Mesenchymal stem cell (in vitro differentiated cells and primary cell): ENCODE measurements around the gene ASF1B.

Experiments used
- DNase-seq: peaks from one replicate; pipeline ENCODE4 v3.0.0-alpha.2; 2013
- H2AFZ ChIP-seq: one replicate; pipeline ENCODE4 v1.6.1; 2013; ENCODE audit warnings: low read depth, mild to moderate bottlenecking, control low read depth, inconsistent platforms, low read length, moderate library complexity
- H2AK5ac ChIP-seq: 2 replicates; pipeline ENCODE4 v1.6.1; 2013; ENCODE audit warnings: low read length, moderate library complexity, mild to moderate bottlenecking, inconsistent platforms; ENCODE audit not compliant: severe bottlenecking
- H2BK120ac ChIP-seq: one replicate; pipeline ENCODE4 v1.6.1; 2013; ENCODE audit warnings: low read depth, mild to moderate bottlenecking, inconsistent platforms, low read length, moderate library complexity
- H2BK12ac ChIP-seq, 2 experiments: one replicate each; pipeline ENCODE4 v1.6.1; 2013; ENCODE audit warnings: inconsistent platforms in 2 of 2, low read length in 2 of 2, mild to moderate bottlenecking in 2 of 2, moderate library complexity in 2 of 2, control low read depth in 1 of 2
- H2BK15ac ChIP-seq: one replicate; pipeline ENCODE4 v1.6.1; 2013; ENCODE audit warnings: mild to moderate bottlenecking, low read depth, inconsistent platforms; ENCODE audit not compliant: poor library complexity, severe bottlenecking
- H2BK5ac ChIP-seq: 2 replicates; pipeline ENCODE4 v1.6.1; 2013; ENCODE audit warnings: low read depth, mild to moderate bottlenecking, low read length, control low read depth, inconsistent platforms; ENCODE audit not compliant: poor library complexity, severe bottlenecking
- H3K14ac ChIP-seq, 2 experiments: one replicate each; pipeline ENCODE4 v1.6.1; 2013; ENCODE audit warnings: inconsistent platforms in 2 of 2, low read length in 2 of 2, control low read depth in 1 of 2, mild to moderate bottlenecking in 1 of 2, moderate library complexity in 1 of 2
- H3K18ac ChIP-seq, 2 experiments: one replicate each; pipeline ENCODE4 v1.6.1; 2013; ENCODE audit warnings: inconsistent platforms in 2 of 2, low read length in 2 of 2, control low read depth in 1 of 2, low read depth in 1 of 2, mild to moderate bottlenecking in 1 of 2
- H3K23ac ChIP-seq, 2 experiments: one replicate each; pipeline ENCODE4 v1.6.1; 2013; ENCODE audit warnings: inconsistent platforms in 2 of 2, low read length in 2 of 2, mild to moderate bottlenecking in 2 of 2, moderate library complexity in 2 of 2, control low read depth in 1 of 2
- H3K27ac ChIP-seq: 2 replicates; pipeline ENCODE4 v1.5.1; 2013; ENCODE audit warnings: mild to moderate bottlenecking, moderate library complexity, low read length, control low read depth, inconsistent platforms; ENCODE audit not compliant: poor library complexity, severe bottlenecking
- H3K27me3 ChIP-seq, 2 experiments: 2 replicates each; pipeline versions ENCODE4 v1.6.1 to v1.7.0; 2013; ENCODE audit warnings: low read length in 2 of 2, mild to moderate bottlenecking in 2 of 2, moderate library complexity in 2 of 2, control low read depth in 1 of 2, inconsistent platforms in 1 of 2; ENCODE audit not compliant: control insufficient read depth in 1 of 2, insufficient read depth in 1 of 2
- H3K36me3 ChIP-seq, 2 experiments: 2 replicates each; pipeline versions ENCODE4 v1.6.1 to v1.7.0; 2013; ENCODE audit warnings: low read length in 2 of 2, control low read depth in 1 of 2, inconsistent platforms in 1 of 2, low read depth in 1 of 2, mild to moderate bottlenecking in 1 of 2; ENCODE audit not compliant: insufficient read depth in 2 of 2, control insufficient read depth in 1 of 2
- H3K4ac ChIP-seq, 2 experiments: one replicate each; pipeline ENCODE4 v1.6.1; 2013; ENCODE audit warnings: inconsistent platforms in 2 of 2, low read length in 2 of 2, mild to moderate bottlenecking in 2 of 2, moderate library complexity in 2 of 2, control low read depth in 1 of 2, low read depth in 1 of 2
- H3K4me1 ChIP-seq: 2 replicates; pipeline ENCODE4 v1.6.1; 2013; ENCODE audit warnings: low read depth, low read length, control low read depth; ENCODE audit not compliant: control insufficient read depth, insufficient read depth
- H3K4me2 ChIP-seq: 2 replicates; pipeline ENCODE4 v1.6.1; 2013; ENCODE audit warnings: low read length, mild to moderate bottlenecking, inconsistent platforms; ENCODE audit not compliant: poor library complexity, severe bottlenecking
- H3K4me3 ChIP-seq, 2 experiments: 2 replicates each; pipeline versions ENCODE4 v1.5.1 to v1.7.0; 2013; ENCODE audit warnings: low read length in 2 of 2, mild to moderate bottlenecking in 2 of 2, control low read depth in 1 of 2, low read depth in 1 of 2; ENCODE audit not compliant: insufficient read depth in 1 of 2
- H3K79me1 ChIP-seq: replicated peaks from 2 replicates; pipeline ENCODE4 v1.6.1; 2013; ENCODE audit warnings: mild to moderate bottlenecking, control low read depth, low read length, inconsistent platforms; ENCODE audit not compliant: poor library complexity, severe bottlenecking
- H3K9ac ChIP-seq: 2 replicates; pipeline ENCODE4 v1.7.0; 2013; ENCODE audit warnings: mild to moderate bottlenecking, low read length, moderate library complexity
- H3K9me3 ChIP-seq: 2 replicates; pipeline ENCODE4 v1.7.0; 2013; ENCODE audit warnings: mild to moderate bottlenecking, low read length; ENCODE audit not compliant: control insufficient read depth
- H4K8ac ChIP-seq: one replicate; pipeline ENCODE4 v1.6.1; 2013; ENCODE audit warnings: inconsistent platforms, mild to moderate bottlenecking, low read length, moderate library complexity
- H4K91ac ChIP-seq: one replicate; pipeline ENCODE4 v1.6.1; 2013; ENCODE audit warnings: mild to moderate bottlenecking, low read length, inconsistent platforms
- WGBS: methylation state at CpG from one replicate; pipeline ENCODE4 v1.1.7; 2013; ENCODE audit warnings: mixed read lengths; 5-methylcytosine and 5-hydroxymethylcytosine counted together

ASF1B gene

DNA sequence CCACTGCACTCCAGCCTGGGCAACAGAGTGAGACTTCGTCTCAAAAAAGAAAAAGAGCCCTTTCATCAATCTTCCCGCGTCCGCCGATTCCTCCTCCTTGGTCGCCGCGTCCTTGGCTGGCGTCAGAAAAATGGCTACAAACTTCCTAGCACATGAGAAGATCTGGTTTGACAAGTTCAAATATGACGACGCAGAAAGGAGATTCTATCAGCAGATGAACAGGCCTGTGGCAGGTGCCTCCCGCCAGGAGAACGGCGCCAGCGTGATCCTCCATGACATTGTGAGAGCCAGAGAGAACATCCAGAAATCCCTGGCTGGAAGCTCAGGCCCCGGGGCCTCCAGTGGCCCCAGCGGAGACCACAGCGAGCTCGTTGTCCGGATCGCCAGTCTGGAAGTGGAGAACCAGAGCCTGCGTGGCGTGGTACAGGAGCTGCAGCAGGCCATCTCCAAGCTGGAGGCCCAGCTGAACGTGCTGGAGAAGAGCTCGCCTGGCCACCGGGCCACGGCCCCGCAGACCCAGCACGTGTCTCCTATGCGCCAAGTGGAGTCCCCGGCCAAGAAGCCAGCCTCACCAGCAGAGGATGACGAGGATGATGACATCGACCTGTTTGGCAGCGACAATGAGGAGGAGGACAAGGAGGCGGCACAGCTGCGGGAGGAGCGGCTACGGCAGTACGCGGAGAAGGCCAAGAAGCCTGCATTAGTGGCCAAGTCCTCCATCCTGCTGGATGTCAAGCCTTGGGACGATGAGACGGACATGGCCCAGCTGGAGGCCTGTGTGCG is 65.9 kb downstream of the ASF1B start:
- Histone ChIP-seq H2BK5ac (no peak overlapping the region), H3K4me1 (peaks cover 29% of the 10 kb centered on the region), H3K27me3 (peaks cover 3 to 6% of the 10 kb centered on the region in 2 experiments), H2AK5ac (no peak overlapping the region), H3K14ac (no peak overlapping the region), H2BK120ac (no peak overlapping the region), H3K4me3 (no peak overlapping the region), H2BK15ac (no peak overlapping the region), H3K18ac (no peak overlapping the region), H2BK12ac (no peak overlapping the region), H4K91ac (peak overlapping the region; percentile 45), H3K27ac (no peak overlapping the region), H3K9ac (no peak overlapping the region), H3K79me1 (peaks cover 2% of the 10 kb centered on the region), H4K8ac (no peak overlapping the region), H2AFZ (no peak overlapping the region), H3K9me3 (no peaks in the 10 kb centered on the region), H3K4me2 (no peak overlapping the region), H3K36me3 (no peaks in the 10 kb centered on the region), H3K4ac (no peak overlapping the region), H3K23ac (no peak overlapping the region)
- WGBS = 95% methylated on average over 43 of the region's 43 CpGs
- no peak for DNase-seq
